HUES48 (cell line): ENCODE results near the gene PGM2L1.
"Not testable (repeated sequence)": the region's sequence is repeated elsewhere in the genome, so short reads cannot be mapped to it uniquely, and the experiment has no call there.

Experiments
- H3K27ac ChIP-seq: one replicate; pipeline ENCODE4 v1.7.0; 2013; ENCODE audit warnings: low read depth, low read length, inconsistent platforms
- H3K27me3 ChIP-seq: 2 replicates; pipeline ENCODE4 v1.6.1; 2013; ENCODE audit warnings: mild to moderate bottlenecking, low read length; ENCODE audit not compliant: control insufficient read depth, insufficient read depth
- H3K36me3 ChIP-seq: 2 replicates; pipeline ENCODE4 v1.6.1; 2013; ENCODE audit warnings: low read length; ENCODE audit not compliant: control insufficient read depth, insufficient read depth
- H3K4me1 ChIP-seq: 2 replicates; pipeline ENCODE4 v1.6.1; 2013; ENCODE audit warnings: mild to moderate bottlenecking, low read length; ENCODE audit not compliant: control insufficient read depth, insufficient read depth
- H3K4me3 ChIP-seq: 2 replicates; pipeline ENCODE4 v1.5.1; 2013; ENCODE audit warnings: mild to moderate bottlenecking, low read depth, low read length
- H3K9ac ChIP-seq: 2 replicates; pipeline ENCODE4 v1.6.1; 2013; ENCODE audit warnings: mild to moderate bottlenecking, low read depth, low read length, moderate library complexity
- H3K9me3 ChIP-seq: 2 replicates; pipeline ENCODE4 v1.6.1; 2013; ENCODE audit warnings: low read length; ENCODE audit not compliant: control insufficient read depth, insufficient read depth

Gene PGM2L1

DNA sequence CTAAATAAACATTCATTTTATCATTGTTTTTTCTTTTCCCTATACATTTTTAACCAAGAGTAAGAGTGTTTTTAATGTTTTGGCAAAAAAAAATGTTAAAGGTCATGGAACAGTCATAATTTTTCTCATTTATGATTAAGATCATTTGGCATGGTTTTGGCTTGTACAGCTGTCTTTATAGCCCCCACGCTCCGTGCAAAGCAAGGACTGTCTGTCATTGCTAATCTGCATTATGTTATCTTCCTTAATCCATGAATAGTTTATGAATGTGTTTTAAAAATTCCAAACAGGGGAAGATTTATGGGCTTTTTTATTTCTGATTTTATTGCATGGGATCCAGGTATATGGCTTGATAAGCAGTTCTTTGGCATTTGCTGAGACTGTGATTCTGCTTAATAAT, 28.1 kb downstream of the PGM2L1 start:
- H3K4me1 ChIP-seq, result peaks cover 4% of the 10 kb centered on the region; the same call in 1 of the 2 replicates
- H3K36me3 ChIP-seq, result peaks cover 50% of the 10 kb centered on the region
- H3K4me3 ChIP-seq, result no peak overlapping the region
- peaks cover 4% of the 10 kb centered on the region; the same call in 1 of the 2 replicates for H3K9me3 ChIP-seq
- no peak overlapping the region for H3K9ac ChIP-seq
- no peak overlapping the region for H3K27ac ChIP-seq
- H3K27me3 ChIP-seq, result no peaks in the 10 kb centered on the region

DNA sequence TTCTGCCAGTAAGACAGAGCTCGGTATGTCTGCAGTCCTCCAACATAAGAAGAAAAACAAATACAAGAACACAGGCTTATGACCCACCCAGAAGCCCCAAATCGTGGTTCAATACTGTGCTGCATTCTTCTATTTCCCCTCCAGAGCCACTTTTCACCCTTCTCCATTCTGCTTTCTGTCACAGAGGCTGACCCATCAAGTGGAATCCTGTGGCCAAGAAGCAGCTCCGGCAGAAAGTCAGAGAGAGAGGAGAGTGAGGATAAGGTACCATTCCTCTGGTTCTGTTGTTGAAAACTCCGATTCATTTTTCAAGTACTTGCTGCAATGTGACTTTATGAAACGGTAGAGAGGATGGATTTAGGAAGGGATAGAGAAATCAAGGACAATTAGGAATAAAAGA, 30.4 kb downstream of the PGM2L1 start:
- Histone ChIP-seq H3K36me3 (peaks cover 41% of the 10 kb centered on the region), H3K4me1 (peaks cover under 1% of the 10 kb centered on the region; the same call in 1 of the 2 replicates), H3K27me3 (no peaks in the 10 kb centered on the region), H3K4me3 (no peak overlapping the region), H3K9ac (no peak overlapping the region), H3K9me3 (peaks cover 4% of the 10 kb centered on the region; the same call in 1 of the 2 replicates), H3K27ac (no peak overlapping the region)

DNA sequence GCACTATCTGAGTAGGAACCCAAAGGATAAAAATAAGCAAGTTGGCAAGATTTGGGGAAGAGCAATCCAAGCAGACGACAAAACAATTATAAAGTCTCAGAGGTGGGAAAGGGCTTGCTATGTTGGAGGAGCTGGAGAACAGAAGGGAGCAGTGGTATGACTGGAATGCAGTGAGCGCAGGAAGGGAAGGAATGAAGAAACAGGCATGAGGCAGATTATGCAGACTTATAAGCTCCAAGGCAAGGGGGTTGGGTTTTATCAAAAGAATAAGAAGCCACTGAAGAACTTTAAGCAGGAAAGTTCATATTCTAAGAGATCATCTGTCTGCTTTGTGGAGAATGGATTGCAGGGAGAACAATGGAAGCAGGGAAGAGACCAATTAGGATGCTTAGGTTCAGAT, 31.7 kb downstream of the PGM2L1 start:
- H3K27ac ChIP-seq, result no peak overlapping the region
- H3K27me3 ChIP-seq, result no peaks in the 10 kb centered on the region
- H3K4me3 ChIP-seq, result no peak overlapping the region
- no peak overlapping the region for H3K9ac ChIP-seq
- H3K4me1 ChIP-seq, result no peaks in the 10 kb centered on the region; the same call in 1 of the 2 replicates
- H3K9me3 ChIP-seq, result peaks cover 4% of the 10 kb centered on the region; the same call in 1 of the 2 replicates
- peaks cover 41% of the 10 kb centered on the region for H3K36me3 ChIP-seq

DNA sequence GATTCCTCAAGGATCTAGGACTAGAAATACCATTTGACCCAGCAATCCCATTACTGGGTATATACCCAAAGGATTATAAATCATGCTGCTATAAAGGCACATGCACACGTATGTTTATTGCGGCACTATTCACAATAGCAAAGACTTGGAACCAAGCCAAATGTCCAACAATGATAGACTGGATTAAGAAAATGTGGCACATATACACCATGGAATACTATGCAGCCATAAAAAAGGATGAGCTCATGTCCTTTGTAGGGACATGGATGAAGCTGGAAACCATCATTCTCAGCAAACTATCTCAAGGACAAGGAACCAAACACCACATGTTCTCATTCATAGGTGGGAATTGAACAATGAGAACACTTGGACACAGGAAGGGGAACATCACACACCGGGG, 32.4 kb downstream of the PGM2L1 start:
- H3K36me3 ChIP-seq, result peaks cover 43% of the 10 kb centered on the region
- H3K9me3 ChIP-seq, H3K4me1 ChIP-seq, H3K27ac ChIP-seq, H3K27me3 ChIP-seq, H3K4me3 ChIP-seq, H3K9ac ChIP-seq: not testable (repeated sequence)

DNA sequence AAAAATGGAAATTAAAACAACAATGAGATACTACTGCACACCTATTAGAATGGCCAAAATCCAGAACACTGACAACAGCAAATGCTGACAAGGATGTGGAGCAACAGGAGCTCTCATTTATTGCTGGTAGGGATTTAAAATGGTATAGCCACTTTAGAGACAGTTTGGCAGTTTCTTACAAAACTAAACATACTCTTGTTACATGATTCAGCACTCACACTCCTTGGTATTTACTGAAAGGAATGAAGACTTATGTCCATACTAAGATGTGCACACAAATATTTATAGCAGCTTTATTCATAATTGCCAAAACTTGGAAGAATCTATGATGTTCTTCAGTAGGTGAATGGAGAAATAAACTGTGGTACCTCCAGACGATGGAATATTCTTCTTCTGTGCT, 40.8 kb downstream of the PGM2L1 start:
- Histone ChIP-seq H3K9me3 (peaks cover 10% of the 10 kb centered on the region), H3K4me3 (no peak overlapping the region), H3K36me3 (peaks cover 28% of the 10 kb centered on the region), H3K27ac (no peak overlapping the region), H3K4me1 (no peaks in the 10 kb centered on the region), H3K27me3 (no peaks in the 10 kb centered on the region), H3K9ac (no peak overlapping the region)

DNA sequence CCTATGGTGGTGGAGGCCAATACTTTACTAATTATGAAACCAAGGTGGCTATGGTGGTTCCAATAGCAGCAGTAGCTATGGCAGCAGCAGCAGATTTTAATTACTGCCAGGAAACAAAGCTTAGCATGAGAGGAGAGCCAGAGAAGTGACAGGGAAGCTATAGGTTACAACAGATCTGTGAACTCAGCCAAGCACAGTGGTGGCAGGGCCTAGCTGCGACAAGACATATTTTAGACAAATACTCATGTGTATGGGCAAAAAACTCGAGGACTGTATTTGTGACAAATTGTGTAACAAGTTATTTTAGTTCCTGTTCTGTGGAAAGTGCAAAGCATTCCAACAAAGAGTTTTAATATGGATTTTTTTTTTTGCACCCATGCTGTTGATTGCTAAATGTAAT, 42.6 kb downstream of the PGM2L1 start:
- H3K36me3 ChIP-seq, result peaks cover 30% of the 10 kb centered on the region
- no peaks in the 10 kb centered on the region for H3K27me3 ChIP-seq
- no peak overlapping the region for H3K4me3 ChIP-seq
- H3K27ac ChIP-seq, result no peak overlapping the region
- H3K9ac ChIP-seq, result no peak overlapping the region
- H3K9me3 ChIP-seq, result peaks cover 9% of the 10 kb centered on the region
- H3K4me1 ChIP-seq, result no peaks in the 10 kb centered on the region

DNA sequence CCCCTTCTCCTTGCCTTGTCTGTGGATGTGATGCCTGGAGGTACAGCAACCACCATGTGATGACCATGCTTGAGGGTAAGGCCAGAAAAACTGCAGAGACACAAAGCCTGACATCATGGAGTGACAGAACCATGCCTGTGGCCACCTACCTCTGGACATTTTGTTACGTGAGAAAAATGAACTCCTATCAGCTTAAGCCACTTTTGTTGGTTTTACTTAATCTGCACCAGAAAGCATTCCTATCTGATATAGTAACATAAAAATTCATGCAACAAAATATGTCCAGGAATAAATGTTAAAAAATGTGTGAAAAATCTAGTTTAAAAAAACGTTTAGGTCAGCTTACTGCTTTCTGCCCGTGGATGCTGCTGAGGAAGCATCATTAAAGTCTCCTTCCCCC, 44.2 kb downstream of the PGM2L1 start:
- Histone ChIP-seq H3K27me3 (no peaks in the 10 kb centered on the region), H3K36me3 (peaks cover 24% of the 10 kb centered on the region), H3K27ac (no peak overlapping the region), H3K9me3 (no peaks in the 10 kb centered on the region), H3K4me1 (no peaks in the 10 kb centered on the region), H3K4me3 (no peak overlapping the region), H3K9ac (no peak overlapping the region)

DNA sequence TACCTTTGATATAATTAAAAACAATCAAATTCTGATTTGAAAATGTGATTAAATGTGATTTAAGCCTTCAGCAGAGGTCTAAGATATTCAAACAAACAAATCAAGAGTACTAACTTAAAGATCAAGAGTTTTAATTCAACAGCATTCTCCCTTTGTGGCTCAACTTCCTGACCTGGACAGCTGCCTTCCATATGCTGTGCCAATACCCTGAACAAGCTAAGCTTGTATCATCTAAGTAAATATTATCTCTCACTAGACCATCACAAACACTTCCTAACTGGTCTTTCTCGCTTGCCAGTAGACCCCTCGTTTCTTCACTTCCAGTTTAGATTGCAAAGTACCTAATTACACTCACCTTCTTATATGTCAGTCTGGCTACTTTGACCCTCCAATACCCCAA, 50.9 kb downstream of the PGM2L1 start:
- H3K4me3 ChIP-seq, result no peak overlapping the region
- H3K36me3 ChIP-seq, result peaks cover 43% of the 10 kb centered on the region
- H3K9me3 ChIP-seq, result no peaks in the 10 kb centered on the region
- no peak overlapping the region for H3K9ac ChIP-seq
- no peaks in the 10 kb centered on the region for H3K27me3 ChIP-seq
- H3K4me1 ChIP-seq, result no peaks in the 10 kb centered on the region
- no peak overlapping the region for H3K27ac ChIP-seq

DNA sequence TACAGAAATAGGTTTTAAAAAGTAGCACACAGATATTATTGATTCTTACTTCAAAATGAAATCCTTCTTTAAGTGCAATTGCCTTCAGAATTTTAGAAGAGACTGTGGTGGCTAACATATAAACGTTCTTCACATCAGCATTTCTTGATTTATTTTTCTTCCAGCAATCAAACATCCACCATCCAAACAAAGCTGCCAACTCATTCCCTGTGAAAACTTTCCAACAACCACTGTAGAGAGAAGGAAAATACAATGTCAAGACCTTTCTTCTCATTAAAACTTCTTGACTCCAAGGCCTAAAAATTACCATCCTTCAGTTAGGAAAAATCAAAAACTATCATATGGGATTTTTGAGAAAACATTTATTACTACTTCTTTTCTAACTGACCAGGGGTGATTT, 52.8 kb downstream of the PGM2L1 start:
- Histone ChIP-seq H3K9me3 (no peaks in the 10 kb centered on the region), H3K27me3 (no peaks in the 10 kb centered on the region), H3K9ac (no peak overlapping the region), H3K36me3 (peaks cover 54% of the 10 kb centered on the region), H3K4me3 (no peak overlapping the region), H3K27ac (no peak overlapping the region), H3K4me1 (no peaks in the 10 kb centered on the region)

DNA sequence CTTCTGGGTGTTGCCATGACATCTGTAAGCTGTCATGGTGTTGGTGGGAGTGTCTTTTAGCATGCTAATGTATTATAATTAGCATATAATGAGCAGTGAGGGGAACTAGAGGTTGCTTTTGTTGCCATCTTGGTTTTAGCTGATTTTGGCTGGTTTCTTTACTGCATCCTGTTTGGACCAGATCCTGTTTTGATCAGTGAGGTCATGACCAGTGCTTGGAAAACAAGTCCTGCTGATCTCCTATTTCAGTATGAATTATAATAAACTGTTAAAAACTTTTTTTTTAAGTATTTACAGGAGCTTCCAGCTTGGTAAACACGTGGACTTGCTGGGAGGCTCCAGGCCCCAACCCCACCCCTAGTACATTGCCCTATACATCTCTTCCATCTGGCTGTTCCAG, 56.3 kb downstream of the PGM2L1 start:
- Histone ChIP-seq H3K27ac (no peak overlapping the region), H3K9me3 (no peaks in the 10 kb centered on the region), H3K27me3 (no peaks in the 10 kb centered on the region), H3K4me1 (no peaks in the 10 kb centered on the region), H3K36me3 (peaks cover 73% of the 10 kb centered on the region), H3K4me3 (no peak overlapping the region), H3K9ac (no peak overlapping the region)

DNA sequence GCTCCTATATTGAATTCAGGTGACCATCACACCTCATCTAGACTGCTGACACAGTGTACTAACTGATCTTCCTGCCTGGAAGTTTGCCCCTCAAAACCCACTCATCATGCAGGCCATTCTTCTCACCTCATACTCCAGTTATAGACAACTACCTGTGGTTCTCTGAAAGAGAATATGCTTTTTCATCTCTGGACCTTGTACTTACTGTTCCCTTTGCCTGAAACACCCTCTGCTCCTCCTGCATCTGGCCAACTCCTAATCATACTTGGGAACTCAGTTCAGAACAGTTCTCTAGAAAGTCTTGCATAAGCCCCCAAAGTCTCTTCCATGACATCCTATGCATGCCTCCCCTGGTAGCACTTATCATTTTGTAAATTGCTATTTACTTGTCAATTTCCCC, 58.6 kb downstream of the PGM2L1 start:
- Histone ChIP-seq H3K36me3 (peaks cover 75% of the 10 kb centered on the region), H3K9me3 (no peaks in the 10 kb centered on the region), H3K4me3 (no peak overlapping the region), H3K9ac (no peak overlapping the region), H3K27ac (no peak overlapping the region), H3K27me3 (no peaks in the 10 kb centered on the region), H3K4me1 (no peaks in the 10 kb centered on the region)

DNA sequence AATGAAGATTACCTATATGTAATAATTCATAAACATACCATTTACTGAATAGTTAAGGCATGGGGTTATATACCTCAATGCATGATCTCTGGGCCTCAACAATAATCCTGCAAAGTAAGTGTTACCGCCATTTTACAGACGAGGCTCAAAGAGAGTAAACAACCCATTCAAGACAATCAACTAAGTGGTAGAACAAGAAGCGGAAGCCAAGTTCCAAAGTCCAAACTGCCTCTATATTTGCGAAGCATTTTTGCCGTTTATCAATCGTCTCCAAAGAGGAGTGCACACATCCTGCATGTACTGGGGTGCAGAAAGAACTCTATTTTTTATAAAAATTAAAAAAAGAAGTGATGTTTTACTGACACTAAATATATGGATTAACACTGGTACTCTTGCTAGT, 59.3 kb downstream of the PGM2L1 start:
- H3K27me3 ChIP-seq, result no peaks in the 10 kb centered on the region
- H3K36me3 ChIP-seq, result peaks cover 69% of the 10 kb centered on the region
- H3K9ac ChIP-seq, result no peak overlapping the region

More for the DNA sequence above, 59.3 kb downstream of the PGM2L1 start:
- Histone ChIP-seq H3K4me1 (no peaks in the 10 kb centered on the region), H3K4me3 (no peak overlapping the region), H3K9me3 (no peaks in the 10 kb centered on the region), H3K27ac (no peak overlapping the region)
